Testis (tissue), 2 donors: Measurements from ENCODE around the gene GRIK4.

Experiments
- CTCF ChIP-seq, 3 experiments: fragments of 450-650 bp in 2 of 3; fragments of 200-600 bp in 1 of 3; sonication (generic) in 1 of 3; IDR thresholded peaks; one replicate each; pipeline ENCODE4 v1.5.1; 2016 to 2019; ENCODE audit warnings: antibody characterized with exemption in 3 of 3, mild to moderate bottlenecking in 2 of 3, moderate library complexity in 1 of 3
- POLR2A ChIP-seq: fragments of 450-650 bp; IDR thresholded peaks from one replicate; pipeline ENCODE4 v1.6.1; 2017; ENCODE audit warnings: antibody characterized with exemption, mild to moderate bottlenecking, moderate library complexity

GRCh38 chr11:120841074-120841473, 329.5 kb downstream of the GRIK4 start:
- TF ChIP-seq CTCF (IDR thresholded peaks at IDR 0.05) = no peak
- TF ChIP-seq POLR2A = no peak
